Measurements from ENCODE around the gene ALOX5. TPM values are rescaled to one million over a fixed set of nuclear protein-coding genes. Genes with fewer than 3 reads are reported as not detected.

Gene ALOX5
- total and polyA plus RNA-seq, 8 donors: 3.2 to 39.6 (median 9.2) TPM

GRCh38 chr10:45450866-45451265 lies 76.8 kb downstream of the ALOX5 start:
- no peak overlapping the region for H3K27ac ChIP-seq
- no peaks in the 10 kb centered on the region for H3K27me3 ChIP-seq
- H3K36me3 ChIP-seq: peaks cover 0 to 13% (median 3%) of the 10 kb centered on the region in 4 donors
- intact Hi-C loops (cut with DNase I; ENCODE audit: low total_unique reads): no loop called here
- no peaks in the 10 kb centered on the region for H3K4me1 ChIP-seq
- TF ChIP-seq POLR2AphosphoS5 (IDR thresholded peaks at IDR 0.05): no peak
- no peak for TF ChIP-seq EP300 (IDR thresholded peaks at IDR 0.05)
- no peak for TF ChIP-seq POLR2A (IDR thresholded peaks at IDR 0.05)
- no peak for TF ChIP-seq CTCF (IDR thresholded peaks at IDR 0.05)
- no peaks in the 10 kb centered on the region for H3K9me3 ChIP-seq
- no peak for DNase-seq
- 88 to 96% (median 93%) methylated on average over 3 of the region's 3 CpGs for WGBS, 5 donors
- H3K4me3 ChIP-seq: no peak overlapping the region

GRCh38 chr10:45451407-45451806 lies 77.4 kb downstream of the ALOX5 start:
- DNase-seq: no peak
- Histone ChIP-seq H3K9me3 (no peaks in the 10 kb centered on the region), H3K36me3 (peaks cover 0 to 18% (median 9%) of the 10 kb centered on the region in 4 donors), H3K27me3 (no peaks in the 10 kb centered on the region), H3K4me1 (no peaks in the 10 kb centered on the region), H3K27ac (no peak overlapping the region), H3K4me3 (no peak overlapping the region)
- intact Hi-C loops (cut with DNase I; ENCODE audit: low total_unique reads): no loop called here
- 95 to 99% (median 98%) methylated on average over 3 of the region's 3 CpGs for WGBS, 5 donors
- TF ChIP-seq EP300 (IDR thresholded peaks at IDR 0.05) (no peak), POLR2AphosphoS5 (IDR thresholded peaks at IDR 0.05) (no peak), POLR2A (IDR thresholded peaks at IDR 0.05) (no peak), CTCF (IDR thresholded peaks at IDR 0.05) (no peak)

- Histone ChIP-seq H3K4me3 (no peak overlapping the region), H3K27me3 (no peaks in the 10 kb centered on the region), H3K36me3 (peaks cover 0 to 27% (median 17%) of the 10 kb centered on the region in 4 donors), H3K4me1 (no peaks in the 10 kb centered on the region), H3K9me3 (no peaks in the 10 kb centered on the region), H3K27ac (no peak overlapping the region)
- TF ChIP-seq POLR2AphosphoS5 (IDR thresholded peaks at IDR 0.05) (no peak), CTCF (IDR thresholded peaks at IDR 0.05) (no peak), POLR2A (IDR thresholded peaks at IDR 0.05) (no peak), EP300 (IDR thresholded peaks at IDR 0.05) (no peak)
- DNase-seq: no peak
- intact Hi-C loops (cut with DNase I; ENCODE audit: low total_unique reads): no loop called here
Measured at GRCh38 chr10:45452268-45452667, 78.3 kb downstream of the ALOX5 start.

- TF ChIP-seq POLR2A (IDR thresholded peaks at IDR 0.05) (no peak), POLR2AphosphoS5 (IDR thresholded peaks at IDR 0.05) (no peak), EP300 (IDR thresholded peaks at IDR 0.05) (no peak), CTCF (IDR thresholded peaks at IDR 0.05) (no peak)
- DNase-seq: no peak
- H3K4me3 ChIP-seq: no peak overlapping the region
- intact Hi-C loops (cut with DNase I; ENCODE audit: low total_unique reads): no loop called here
- H3K4me1 ChIP-seq: no peaks in the 10 kb centered on the region
- no peaks in the 10 kb centered on the region for H3K9me3 ChIP-seq
- peaks cover 4 to 33% (median 24%) of the 10 kb centered on the region in 4 donors for H3K36me3 ChIP-seq
- H3K27ac ChIP-seq: no peak overlapping the region
- H3K27me3 ChIP-seq: no peaks in the 10 kb centered on the region
- 80 to 90% (median 83%) methylated on average over 7 of the region's 7 CpGs for WGBS, 5 donors
Measured at GRCh38 chr10:45452743-45453452, 78.9 kb downstream of the ALOX5 start.
